GM19023 (cell line): Measurements from ENCODE around the gene TNFRSF9.
"Not testable (repeated sequence)": the region's sequence is repeated elsewhere in the genome, so short reads cannot be mapped to it uniquely, and the experiment has no call there.

Experiments used
- ATAC-seq: cut with Tn5 transposase; IDR thresholded peaks from one replicate; pipeline ENCODE4 v1.9.1; 2021; ENCODE audit warnings: mild to moderate bottlenecking, moderate library complexity; ENCODE audit not compliant: unreplicated experiment

TNFRSF9 gene

DNA sequence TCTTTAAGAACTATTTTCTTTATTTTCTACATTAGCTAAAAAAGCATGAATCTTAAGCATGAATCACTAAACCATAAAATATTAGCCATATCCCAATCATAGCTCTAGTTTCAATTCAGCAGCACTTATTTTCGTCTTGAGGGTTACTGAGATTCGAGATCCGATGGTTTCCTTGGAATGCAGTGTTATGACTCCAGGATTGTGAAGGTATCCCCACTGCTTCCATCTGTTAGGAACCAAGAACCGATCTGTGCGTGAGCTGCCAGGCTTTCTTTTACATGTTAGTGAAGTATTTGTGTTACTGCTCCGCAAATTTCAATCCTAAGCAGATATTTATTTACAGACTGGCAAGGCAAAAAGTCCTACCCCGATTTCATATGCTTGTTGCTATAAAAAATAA, 18.8 kb downstream of the TNFRSF9 start:
- ATAC-seq, result no peak

DNA sequence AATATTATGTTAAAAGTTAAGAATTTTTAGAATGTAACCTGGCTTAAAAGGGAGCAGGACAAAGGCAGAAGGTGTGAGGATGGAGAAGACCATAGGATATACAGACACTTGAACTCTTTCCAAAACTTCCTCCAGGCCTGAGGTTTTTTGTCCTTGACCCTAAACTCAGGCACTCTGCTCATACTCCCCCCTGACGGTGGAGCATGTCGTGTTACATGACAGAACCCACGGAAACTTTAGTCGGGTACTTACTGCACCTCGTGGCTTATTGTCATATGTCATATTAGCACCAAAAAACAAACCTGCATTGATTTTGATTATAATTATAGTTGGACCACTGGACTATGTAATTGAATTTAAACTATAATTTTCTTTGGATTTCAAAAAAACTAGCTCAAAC, 20.8 kb downstream of the TNFRSF9 start:
- ATAC-seq, result no peak

- not testable (repeated sequence) for ATAC-seq
Measured at GRCh38 chr1:7917971-7918370, 22.7 kb downstream of the TNFRSF9 start.

GRCh38 chr1:7916501-7916830, 24.2 kb downstream of the TNFRSF9 start:
- no peak for ATAC-seq

DNA sequence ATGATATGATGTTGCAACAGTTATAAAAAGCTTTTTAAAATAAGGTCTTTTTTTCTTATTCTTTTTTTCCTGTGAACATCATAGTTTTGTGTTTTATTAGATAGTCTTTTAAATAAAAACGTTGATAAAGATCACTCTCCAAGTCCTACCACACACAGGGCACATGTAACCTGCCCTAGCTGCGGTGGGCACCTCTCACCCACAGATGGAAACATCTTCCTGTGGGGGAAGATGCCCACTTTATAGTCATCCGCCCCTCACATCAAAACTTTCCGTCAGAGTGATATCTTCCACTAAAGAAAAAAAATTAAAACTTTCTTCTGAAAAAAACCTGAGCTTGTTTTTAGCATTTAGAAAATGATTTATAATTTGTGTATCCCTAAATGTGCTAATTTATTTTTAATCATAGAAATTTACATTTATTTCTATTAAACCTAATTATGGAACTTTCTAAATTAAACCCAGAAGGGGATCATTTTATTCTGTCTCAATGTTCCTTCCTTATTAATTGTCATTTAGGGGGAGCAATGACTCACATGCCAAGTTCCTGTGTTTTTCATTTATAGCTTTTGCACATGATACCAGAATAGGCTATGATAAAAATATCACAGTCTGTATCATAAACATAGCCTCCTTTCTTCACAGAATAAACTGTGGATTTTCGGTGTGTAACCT, 24.7 kb downstream of the TNFRSF9 start:
- no peak for ATAC-seq

DNA sequence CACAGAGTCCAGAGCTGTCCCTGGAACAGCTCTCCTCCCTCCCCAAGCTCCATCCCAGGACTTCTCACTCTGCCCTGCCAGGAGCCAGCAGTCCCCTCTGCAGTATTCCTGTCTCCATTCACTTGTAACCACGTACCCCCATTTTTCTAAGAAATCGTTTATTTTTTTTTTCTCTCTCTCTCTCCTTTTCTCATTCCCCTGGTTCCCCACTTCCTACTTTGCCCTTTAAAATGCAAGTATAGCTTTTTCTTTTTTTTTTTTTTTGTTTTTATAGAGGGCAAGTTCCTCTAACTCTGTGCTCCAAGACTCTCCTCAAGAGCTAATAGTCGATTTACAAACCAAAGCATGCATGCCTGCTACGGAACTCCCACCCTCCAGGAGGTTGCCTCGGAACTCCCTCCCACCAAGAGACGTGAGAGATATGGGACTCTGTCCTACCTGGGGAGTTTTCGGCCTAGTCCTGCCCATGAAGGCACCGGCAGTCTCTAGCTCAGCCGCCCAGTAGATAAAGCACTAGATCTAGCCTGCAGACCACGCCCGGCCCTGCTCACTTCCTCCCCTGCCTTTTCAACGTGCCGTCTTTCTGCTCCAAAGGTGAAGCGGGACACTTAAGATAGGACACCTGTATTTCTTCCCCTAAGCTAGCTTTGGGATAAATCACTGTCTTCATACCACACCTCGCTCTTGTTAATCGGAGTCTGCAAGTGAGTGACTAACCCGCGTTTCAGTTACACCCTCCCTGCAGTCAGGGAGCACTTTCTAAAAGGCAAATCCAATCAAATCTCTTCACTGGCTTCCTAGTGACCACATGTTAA, 27.7 kb downstream of the TNFRSF9 start:
- no peak for ATAC-seq

DNA sequence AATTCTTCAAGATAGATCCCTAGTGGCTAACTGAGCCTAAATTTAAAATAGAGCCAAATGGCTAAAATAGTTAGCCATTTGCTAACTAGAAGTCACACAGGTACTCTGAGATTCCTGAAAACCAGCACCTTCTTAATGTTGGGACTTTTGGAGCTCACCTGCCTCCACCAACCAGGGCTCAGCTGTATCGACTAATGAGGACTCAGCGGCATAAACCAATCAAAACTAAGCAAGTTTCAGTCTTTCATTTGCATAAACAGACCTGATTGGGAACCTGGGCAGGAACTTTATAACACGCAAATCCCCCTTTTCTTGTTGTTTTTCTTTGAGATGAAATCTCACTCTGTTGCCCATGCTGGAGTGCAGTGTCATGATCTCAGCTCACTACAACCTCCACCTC, 28.5 kb downstream of the TNFRSF9 start:
- no peak for ATAC-seq

DNA sequence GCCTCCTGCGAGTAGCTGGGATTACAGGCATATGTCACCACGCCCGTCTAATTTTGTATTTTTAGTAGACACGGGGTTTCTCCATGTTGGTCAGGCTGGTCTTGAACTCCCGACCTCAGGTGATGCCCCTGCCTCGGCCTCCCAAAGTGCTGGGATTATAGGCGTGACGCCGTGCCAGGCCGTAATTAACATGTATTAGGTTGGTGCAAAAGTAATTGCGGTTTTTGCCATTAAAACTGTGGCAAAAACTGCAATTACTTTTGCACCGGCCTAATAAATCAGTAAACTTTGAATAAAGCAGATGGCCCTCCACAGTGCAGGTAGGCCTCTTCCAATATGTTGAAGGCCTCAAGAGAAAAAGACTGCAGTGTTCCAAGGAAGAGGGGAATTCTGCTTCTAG, 35.4 kb downstream of the TNFRSF9 start:
- no peak for ATAC-seq

DNA sequence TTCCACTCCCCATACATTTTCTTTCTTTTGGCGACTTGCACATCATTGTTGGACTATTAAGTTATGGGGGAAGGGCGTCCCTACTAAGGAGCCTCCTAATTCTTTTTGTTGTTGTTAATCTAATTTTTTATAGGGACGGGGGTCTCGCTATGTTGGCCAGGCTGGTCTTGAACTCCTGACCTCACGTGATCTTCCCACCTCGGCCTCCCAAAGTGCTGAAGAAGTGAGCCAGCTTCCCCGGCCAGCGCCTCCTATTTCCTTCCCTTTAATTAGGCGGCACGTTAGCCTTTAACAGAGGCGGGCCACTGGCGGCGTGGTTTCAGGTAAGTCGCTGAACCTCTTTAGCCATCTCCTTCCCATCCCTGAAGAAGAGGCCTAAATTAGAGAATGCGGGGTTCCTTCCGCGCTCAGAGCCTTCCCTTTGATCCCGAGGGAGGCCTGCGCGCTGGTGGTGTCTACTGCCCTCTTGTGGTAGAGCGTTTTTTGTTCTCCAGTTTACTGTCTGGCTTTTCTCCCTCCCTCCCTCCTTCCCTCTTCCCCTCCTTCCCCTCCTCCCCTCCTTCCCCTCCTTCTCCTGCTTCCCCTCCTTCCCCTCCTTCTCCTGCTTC, 38.1 kb downstream of the TNFRSF9 start:
- ATAC-seq, result no peak

DNA sequence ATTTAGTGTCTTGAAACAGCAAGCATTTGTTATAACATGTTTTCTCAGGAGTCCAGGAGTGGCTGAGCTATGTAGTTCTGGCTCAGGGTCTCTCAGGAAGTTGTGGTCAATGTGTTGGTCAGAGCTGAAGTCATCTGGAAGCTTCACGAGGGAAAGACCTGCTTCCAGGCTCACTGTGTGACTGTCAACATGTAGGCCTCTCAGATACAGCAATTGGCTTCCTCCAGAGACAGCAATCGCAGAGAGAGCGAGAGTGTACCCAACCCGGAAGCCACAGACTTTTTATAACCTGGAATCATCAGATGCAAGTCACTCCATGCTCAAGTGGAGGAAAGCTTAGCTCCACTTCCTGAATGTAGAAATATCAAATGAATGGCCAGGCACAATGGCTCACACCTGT, 40.9 kb downstream of the TNFRSF9 start:
- ATAC-seq, result no peak

DNA sequence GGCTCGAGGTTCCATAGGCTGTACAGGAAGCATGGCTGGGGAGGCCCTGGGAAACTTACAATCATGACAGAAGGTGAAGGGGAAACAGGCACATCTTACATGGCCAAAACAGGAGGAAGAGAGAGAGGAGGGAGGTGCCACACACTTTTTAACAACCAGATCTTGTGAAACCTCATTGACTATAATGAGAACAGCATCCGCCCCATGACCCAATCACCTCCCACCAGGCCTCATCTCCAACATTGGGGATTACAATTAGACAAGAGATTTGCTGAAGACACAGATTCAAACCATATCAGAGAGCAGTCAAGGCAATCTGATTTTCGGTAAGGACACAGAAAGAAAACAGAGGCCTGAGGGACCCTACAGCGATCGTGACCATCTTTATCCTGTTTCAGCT, 41.7 kb downstream of the TNFRSF9 start:
- ATAC-seq, result no peak

DNA sequence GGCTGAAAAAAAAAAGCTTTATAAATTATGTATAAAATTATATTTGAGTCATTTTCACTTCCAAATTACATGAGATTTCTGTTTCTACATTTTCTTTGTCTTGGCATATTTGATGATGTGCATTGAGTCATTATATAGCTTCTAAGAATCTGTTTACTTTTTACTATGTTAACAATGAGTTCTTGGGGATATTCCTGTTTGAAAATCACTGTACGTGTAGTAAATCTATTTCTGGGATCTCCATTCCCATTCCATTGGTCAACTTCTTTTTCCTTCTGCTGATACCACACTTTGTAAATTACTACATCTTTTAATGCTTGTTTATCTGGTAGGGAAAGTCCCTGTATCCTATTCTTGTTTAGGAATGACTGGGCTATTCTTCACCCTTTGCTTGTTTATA, 43.6 kb downstream of the TNFRSF9 start:
- no peak for ATAC-seq

GRCh38 chr1:7893529-7894180, 47.0 kb downstream of the TNFRSF9 start:
- ATAC-seq, result no peak

DNA sequence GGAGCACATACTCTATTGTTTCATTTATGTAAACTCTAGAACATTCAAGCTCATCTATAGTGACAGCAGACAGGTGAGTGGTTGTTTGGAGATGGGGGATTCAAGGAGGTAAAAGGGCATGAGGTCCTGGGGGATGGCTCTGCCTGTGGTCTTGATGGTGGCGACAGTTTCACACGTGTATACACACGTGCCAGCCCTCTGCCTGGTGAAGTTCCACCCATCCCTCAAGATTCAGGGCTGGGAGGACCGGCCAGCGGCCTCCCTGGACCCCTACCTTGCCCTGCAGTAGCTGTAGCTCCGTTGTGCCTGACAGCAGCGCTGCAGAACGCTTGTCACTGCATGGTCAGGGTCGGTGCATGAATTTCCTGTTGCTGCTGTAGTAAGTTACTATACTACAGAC, 48.8 kb downstream of the TNFRSF9 start:
- ATAC-seq, result no peak

GRCh38 chr1:7890853-7891252, 49.8 kb downstream of the TNFRSF9 start:
- no peak for ATAC-seq

- ATAC-seq, result no peak
Measured at GRCh38 chr1:7888248-7889081, 52.2 kb downstream of the TNFRSF9 start.

GRCh38 chr1:7886405-7886745, 54.3 kb downstream of the TNFRSF9 start:
- no peak for ATAC-seq

DNA sequence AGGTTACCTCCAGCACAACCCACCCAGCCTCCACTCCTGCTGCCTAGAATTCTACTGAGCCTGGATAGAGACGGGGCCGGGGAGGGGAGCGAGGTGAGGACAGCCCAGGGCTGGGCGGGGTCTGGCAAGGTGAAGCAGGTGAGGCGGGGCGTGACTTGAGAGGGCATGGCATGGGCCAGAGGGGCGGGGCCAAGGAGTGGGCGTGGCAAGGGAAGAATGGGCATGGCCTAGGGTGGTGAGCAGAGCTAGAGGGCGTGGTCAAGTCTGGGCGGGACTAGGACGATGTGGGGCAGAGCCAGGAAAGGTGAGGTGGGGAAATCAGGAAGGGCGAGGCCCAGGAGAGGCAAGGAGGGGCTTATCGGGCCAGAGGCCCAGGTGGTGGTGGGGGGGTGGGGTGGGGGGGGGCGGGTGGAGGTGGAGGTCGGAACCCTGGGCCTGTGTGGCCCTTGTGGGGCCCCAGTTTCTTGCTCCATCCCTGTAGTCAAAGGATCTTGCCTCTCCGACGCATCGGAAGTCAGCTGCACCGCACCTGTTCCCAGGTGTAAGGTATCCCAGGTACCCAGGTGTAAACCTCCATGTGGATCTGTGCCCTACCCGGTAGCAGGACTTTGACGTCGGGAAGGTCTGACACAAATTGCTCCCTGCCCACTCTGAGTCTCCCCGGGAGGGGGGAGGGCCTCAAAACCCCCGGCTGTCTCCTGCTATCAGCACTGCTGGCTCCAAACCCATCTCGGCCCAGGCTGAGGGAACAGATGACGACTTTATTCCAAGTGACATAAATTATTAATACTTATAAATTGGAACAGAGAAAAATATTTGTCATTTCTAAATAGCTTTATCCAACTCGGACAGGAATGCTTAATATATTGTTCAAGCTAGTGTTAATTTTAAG, 54.9 kb downstream of the TNFRSF9 start:
- no peak for ATAC-seq

DNA sequence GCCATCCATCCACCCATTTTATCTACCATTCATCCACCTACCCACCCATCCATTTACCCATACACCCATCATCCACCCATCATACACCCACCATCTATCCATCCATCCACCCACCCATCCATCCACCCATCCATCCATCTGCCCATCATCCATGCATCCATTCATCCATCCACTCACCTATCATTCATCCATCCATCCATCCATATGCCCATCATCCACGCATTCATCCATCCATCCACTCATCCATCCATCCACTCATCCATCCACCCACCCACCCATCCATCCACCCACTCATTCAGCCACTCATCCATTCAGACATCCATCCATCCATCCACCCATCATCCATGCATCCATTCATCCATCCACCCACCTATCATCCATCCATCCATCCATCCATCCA, 55.9 kb downstream of the TNFRSF9 start:
- ATAC-seq, result no peak

DNA sequence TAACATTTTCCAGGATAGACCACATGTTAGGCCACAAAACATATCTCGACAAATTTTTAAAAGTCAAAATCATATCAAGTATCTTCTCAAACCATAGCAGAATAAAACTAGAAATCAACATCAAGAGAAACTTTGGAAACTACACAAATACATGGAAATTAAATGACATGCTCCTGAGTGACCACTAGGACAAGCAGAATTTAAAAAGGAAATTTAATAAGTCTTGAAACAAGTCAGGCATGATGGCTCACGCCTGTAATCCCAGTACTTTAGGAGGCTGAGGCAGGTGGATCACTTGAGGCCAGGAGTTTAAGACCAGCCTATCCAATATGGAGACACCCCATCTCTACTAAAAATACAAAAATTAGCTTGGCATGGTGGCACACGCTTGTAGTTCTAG, 61.4 kb downstream of the TNFRSF9 start:
- no peak for ATAC-seq
